Stimulated activated CD4-positive, alpha-beta T cell treated with anti-CD3 and anti-CD28 coated beads, TNF-alpha, amount 100 ng/mL, for 1 hour (primary cell): ENCODE results near the gene TUBB1.

Experiments used
- DNase-seq, 3 donors: peaks; one replicate each; pipeline ENCODE4 v3.0.0-alpha.2; 2020; ENCODE audit warnings: low read depth in 3 of 3, low spot score in 1 of 3

TUBB1 gene

GRCh38 chr20:59042151-59042795 is 23.0 kb downstream of the TUBB1 start, which contains the start of gene PRELID3B:
Gene PRELID3B, minus strand, starts transcription at chr20:59042786. Its CDS starts 56 bp downstream, at chr20:59042730.
- DNase-seq: no peak

- peak; percentile 84 to 92 (median 88) for DNase-seq
Observed at GRCh38 chr20:59042796-59043631, 23.8 kb downstream of the TUBB1 start.

- DNase-seq: no peak
Observed at GRCh38 chr20:59043698-59044097, 24.5 kb downstream of the TUBB1 start.

DNA sequence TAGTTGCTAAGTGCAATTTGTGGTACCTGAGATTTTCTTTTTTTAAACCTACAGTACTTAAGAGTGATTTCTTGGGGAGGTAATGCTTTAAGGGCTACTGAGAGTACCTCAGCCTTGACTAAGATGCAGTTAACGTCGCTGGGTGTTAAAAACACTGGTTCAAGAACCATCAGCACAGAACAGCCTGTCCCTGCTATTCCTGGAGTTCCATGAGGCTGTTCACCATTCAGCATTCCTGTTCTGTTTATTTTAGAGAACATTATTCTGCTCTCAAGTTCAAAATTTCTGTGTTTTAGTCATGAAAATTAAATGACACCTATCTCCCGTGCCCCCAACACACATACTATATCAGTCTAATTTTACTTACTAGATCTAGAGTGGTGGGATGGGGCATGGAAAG is 25.1 kb downstream of the TUBB1 start:
- DNase-seq: no peak

DNA sequence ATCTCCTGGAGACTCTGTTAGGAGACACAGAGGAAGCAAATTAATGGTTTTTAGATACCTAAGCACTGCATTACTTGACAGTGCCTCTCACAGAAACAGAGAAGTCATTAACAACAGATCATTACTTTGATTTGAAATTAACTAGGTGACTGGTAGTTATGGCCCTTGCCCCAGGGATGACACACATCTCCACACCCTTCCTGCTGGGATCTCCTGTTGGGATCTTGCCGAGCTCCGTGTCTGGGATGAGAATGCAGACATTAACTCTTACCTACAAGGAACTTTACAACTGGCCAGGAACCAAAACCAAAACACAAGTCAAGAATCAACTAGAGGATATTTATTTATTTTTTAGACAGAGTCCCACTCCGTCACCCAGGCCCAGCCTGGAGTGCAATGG is 25.6 kb downstream of the TUBB1 start:
- no peak for DNase-seq

- no peak for DNase-seq
Observed at GRCh38 chr20:59046862-59047261, 27.6 kb downstream of the TUBB1 start.

DNA sequence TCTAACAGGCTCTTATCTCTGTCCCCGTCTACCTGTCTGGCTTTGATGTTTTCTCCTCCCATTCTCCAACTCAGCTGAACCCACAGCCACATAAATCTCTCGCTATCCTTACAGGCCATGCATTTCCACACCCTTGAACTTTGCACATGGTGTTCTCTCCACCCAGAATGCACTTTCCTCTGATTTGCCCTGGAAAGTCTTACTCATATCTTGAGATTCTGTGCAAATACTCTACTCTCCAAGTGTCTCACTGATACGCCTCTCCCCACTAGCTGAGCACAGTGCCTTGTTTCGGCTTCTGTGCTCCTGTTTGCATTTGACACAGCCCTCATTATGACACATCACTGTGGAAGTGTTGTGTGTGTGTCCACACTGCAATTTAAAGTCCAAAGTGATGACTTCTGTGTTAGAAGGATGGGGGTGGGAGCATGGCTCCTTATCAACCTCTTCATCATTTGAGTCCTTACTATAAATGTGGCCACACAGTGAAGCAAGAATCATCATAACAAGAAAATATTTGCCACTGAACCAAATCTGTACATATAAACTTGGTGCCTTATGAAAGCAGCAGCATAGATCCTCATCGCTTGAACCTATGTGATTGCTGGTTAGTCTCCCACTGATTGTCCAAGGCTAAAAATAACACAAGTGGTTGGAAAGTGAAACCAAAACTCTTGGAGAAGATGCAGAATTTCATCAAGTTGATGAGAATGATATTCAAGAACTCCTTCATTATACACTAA is 28.9 kb downstream of the TUBB1 start:
- no peak for DNase-seq

DNA sequence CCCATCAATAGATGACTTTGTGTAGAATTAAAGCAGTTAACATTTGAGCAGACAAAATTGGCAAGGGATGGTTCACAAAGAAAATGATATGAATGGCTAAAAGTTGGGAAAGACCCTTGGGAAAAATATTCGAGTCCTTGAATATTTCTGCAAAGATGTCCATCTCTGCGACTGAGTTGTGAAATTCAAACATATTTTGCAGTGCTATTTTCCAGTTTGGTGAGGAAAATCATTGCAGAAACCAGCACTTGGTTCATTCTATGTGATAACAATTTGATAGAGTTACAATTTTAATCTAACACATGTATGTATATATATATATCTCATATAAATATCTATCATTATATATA is 29.4 kb downstream of the TUBB1 start:
- DNase-seq: no peak

DNA sequence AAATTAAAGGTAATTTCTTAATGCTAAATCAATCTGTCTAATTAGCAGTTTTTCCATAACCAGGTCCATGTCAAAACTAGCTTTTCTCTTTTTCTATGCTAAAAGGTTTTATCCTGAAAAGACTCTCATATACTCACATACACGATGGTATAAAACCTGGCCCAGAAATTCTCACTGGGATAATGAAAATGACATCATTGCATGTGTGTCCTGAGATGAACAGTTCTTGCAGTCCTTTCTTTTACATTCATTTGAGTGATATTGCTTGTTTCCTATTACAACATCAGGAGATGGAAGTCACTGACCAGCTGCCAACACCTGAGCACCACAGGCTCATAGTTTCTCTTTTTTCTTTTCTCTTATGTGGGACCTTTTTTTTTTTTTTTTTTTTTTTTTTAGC is 31.2 kb downstream of the TUBB1 start:
- DNase-seq: no peak

GRCh38 chr20:59051666-59052185 is 32.5 kb downstream of the TUBB1 start:
- no peak for DNase-seq

- no peak for DNase-seq
Observed at GRCh38 chr20:59055302-59055701, 36.1 kb downstream of the TUBB1 start.

DNA sequence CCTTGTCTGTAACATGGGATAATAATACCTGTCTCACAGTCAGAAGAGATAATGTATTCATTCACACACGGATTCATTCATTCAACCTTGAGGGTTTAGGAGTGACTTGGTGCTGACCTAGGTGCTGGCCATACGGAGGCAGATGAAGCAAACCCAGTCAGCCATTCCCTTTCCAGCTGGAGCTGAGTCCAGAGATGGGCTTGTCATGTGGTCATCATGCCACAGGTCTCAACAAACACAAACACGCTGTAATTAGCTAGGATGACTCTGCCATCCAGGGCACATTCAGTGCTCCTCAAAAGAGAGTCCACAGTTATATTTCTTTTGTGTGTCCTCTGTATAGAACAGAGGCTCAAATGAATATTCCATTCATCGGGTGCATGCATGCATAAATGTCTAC is 42.9 kb downstream of the TUBB1 start:
- no peak for DNase-seq

- DNase-seq: no peak
Observed at GRCh38 chr20:59063358-59064213, 44.4 kb downstream of the TUBB1 start.

GRCh38 chr20:59064214-59064722 is 45.0 kb downstream of the TUBB1 start:
- DNase-seq: no peak

DNA sequence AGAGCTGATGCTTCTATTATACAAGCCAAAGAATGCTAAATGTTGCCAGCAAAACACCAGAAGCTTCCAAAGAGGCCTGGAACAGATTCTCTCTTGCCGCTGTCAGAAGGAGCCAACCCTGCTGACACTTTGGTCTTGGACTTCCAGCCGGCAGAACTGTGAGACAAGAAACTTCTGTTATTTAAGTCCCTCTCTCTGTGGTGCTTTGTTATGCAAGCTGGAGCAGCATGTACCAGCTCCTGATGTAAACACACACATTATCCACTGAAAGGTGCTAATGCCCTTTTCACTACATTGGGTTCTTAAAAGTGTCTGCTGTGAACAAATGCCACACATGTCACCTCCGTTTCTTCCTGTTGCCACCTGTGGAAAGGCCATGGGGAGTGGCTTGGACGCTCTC is 49.3 kb downstream of the TUBB1 start:
- DNase-seq: no peak

- DNase-seq: no peak
Observed at GRCh38 chr20:59069026-59069425, 49.8 kb downstream of the TUBB1 start.

DNA sequence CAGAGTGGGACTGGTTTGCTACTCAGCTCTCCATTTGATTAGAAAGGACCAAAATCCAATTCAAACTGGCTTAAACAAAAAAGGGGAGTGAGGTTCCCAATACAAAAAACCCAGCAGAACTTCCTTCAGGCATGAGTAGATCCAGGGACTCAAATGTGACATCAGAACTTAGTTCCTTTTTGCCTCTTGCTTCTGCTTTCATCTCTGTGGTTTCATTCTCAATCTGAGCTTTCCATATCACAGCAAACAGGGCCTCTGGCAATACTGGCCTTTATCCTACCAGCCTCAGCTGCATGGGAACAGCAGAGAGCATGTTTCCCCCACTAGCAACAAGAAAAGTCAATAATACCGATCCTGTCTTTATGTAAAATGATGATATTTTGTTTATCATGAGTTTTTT is 52.0 kb downstream of the TUBB1 start:
- no peak for DNase-seq

DNA sequence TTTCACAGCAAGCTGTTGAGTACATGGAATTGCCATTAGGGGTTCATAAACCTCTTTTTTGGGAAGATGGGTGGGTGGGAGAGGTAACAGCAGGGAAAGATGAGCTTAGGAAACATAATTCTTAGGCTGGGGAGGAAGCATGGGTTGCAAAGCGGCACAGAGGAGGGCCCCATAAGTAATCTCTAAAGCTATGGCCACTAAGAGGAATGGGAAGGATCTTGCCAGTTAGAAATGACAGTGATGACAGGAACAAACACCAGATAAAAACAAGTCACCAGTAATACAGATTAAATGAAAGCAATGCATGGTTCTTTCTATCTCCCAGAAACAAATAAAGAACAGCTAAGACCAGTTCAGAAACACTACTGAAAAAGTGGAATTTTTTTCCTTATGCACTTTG is 54.4 kb downstream of the TUBB1 start:
- DNase-seq: no peak

DNA sequence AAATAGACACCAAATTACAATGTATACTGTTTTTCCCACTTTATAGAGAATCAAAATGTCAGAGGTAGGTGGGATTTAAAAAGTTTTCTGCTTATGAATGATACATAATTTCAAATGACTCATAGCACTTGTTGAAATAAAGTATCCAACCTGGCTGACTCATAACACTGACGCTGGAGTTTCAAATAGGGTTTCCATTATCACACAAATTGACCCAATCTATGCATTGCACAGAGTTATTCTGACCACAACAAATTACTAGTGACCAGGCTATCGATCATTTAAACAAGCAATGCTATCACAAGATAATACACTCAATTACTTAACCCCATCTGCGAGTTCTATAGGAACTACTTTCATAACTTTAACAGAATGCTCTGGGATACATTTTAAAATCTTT is 55.2 kb downstream of the TUBB1 start:
- no peak for DNase-seq

GRCh38 chr20:59075934-59076508 is 56.8 kb downstream of the TUBB1 start:
- DNase-seq: no peak
